ENCODE data around the gene LHFPL5. TPM values are rescaled to one million over a fixed set of nuclear protein-coding genes. Genes with fewer than 3 reads are reported as not detected.

The LHFPL5 gene
- polyA plus RNA-seq, 1 donor (not counting 4 experiments of a cell fraction or from before 2014, with no cell fraction given): not detected

DNA sequence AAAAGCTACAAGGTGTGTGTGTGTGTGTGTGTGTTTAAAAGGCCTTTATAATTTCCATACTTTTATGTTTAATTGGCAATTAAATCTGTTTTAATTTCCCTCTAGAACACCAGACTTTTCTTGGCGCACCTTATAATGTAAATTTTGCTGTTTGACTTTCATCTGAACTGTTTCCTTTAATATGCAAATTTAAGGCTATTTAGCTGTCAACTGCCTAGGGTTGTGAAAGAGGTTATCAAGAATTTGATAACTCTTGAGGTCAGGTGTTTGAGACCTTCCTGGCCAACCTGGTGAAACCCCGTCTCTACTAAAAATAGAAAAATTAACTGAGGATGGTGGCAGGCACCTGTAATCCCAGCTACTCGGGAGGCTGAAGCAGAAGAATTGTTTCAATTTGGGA is 4.0 kb upstream of the LHFPL5 start:
- Histone ChIP-seq H2AFZ (ENCODE audit: control insufficient read depth, low read length) (no peak overlapping the region), H3K4me3 (ENCODE audit: control insufficient read depth in 2 of 3, extremely low read depth in 1 of 3, insufficient read depth in 2 of 3, low read depth in 1 of 3, low read length in 3 of 3) (no peak overlapping the region), H3K9me1 (ENCODE audit: control insufficient read depth, extremely low read depth, insufficient read depth, low read length) (no peaks in the 10 kb centered on the region), H3K4me1 (ENCODE audit: control insufficient read depth, extremely low read depth, insufficient read depth, low read length) (no peaks in the 10 kb centered on the region), H3K27me3 (ENCODE audit: control insufficient read depth, extremely low read depth, insufficient read depth, low read length) (peaks cover 6% of the 10 kb centered on the region), H4K20me1 (ENCODE audit: control insufficient read depth, extremely low read depth, insufficient read depth, low read length) (peaks cover 5% of the 10 kb centered on the region), H3K9me3 (ENCODE audit: control insufficient read depth, low read depth, low read length) (no peaks in the 10 kb centered on the region), H3K36me3 (ENCODE audit: control insufficient read depth in 2 of 2, extremely low read depth in 1 of 2, insufficient read depth in 2 of 2, low read length in 2 of 2) (no peaks in the 10 kb centered on the region), H3K9ac (ENCODE audit: control insufficient read depth, extremely low read depth, insufficient read depth, low read length) (no peak overlapping the region), H3K27ac (ENCODE audit: control insufficient read depth, insufficient read depth, low read length) (no peak overlapping the region), H3K4me2 (ENCODE audit: control insufficient read depth, extremely low read depth, insufficient read depth, low read depth, low read length) (no peak overlapping the region), H3K79me2 (ENCODE audit: control insufficient read depth, insufficient read depth, low read length) (no peaks in the 10 kb centered on the region)
- dilution Hi-C loops (cut with MboI; ENCODE audit: extremely low pct_ligation_motif_present, low sequenced_read_pairs): no loop called here
- no peak for TF ChIP-seq EZH2 (IDR thresholded peaks at IDR 0.05; ENCODE audit: low read length)
- no peak for TF ChIP-seq CTCF (optimal IDR thresholded peaks at IDR 0.05 in 1 of 3, IDR thresholded peaks at IDR 0.05 in 1 of 3, conservative IDR thresholded peaks at IDR 0.05 in 1 of 3; ENCODE audit: extremely low read depth in 1 of 3, insufficient read depth in 2 of 3, low read length in 3 of 3)
- FAIRE-seq (no peak), DNase-seq (ENCODE audit: low read depth, low spot score) (no peak)

- H3K79me2 ChIP-seq (ENCODE audit: control insufficient read depth, insufficient read depth, low read length): no peaks in the 10 kb centered on the region
- H3K27me3 ChIP-seq (ENCODE audit: control insufficient read depth, extremely low read depth, insufficient read depth, low read length): peaks cover 6% of the 10 kb centered on the region
- TF ChIP-seq EZH2 (IDR thresholded peaks at IDR 0.05; ENCODE audit: low read length): no peak
- no peak overlapping the region for H3K4me3 ChIP-seq (ENCODE audit: control insufficient read depth in 2 of 3, extremely low read depth in 1 of 3, insufficient read depth in 2 of 3, low read depth in 1 of 3, low read length in 3 of 3)
- no peak for FAIRE-seq
- no peak overlapping the region for H3K9ac ChIP-seq (ENCODE audit: control insufficient read depth, extremely low read depth, insufficient read depth, low read length)
- no peaks in the 10 kb centered on the region for H3K36me3 ChIP-seq (ENCODE audit: control insufficient read depth in 2 of 2, extremely low read depth in 1 of 2, insufficient read depth in 2 of 2, low read length in 2 of 2)
- H3K4me2 ChIP-seq (ENCODE audit: control insufficient read depth, extremely low read depth, insufficient read depth, low read depth, low read length): no peak overlapping the region
- no peak overlapping the region for H3K27ac ChIP-seq (ENCODE audit: control insufficient read depth, insufficient read depth, low read length)
- H3K9me3 ChIP-seq (ENCODE audit: control insufficient read depth, low read depth, low read length): no peaks in the 10 kb centered on the region
- no peaks in the 10 kb centered on the region for H3K9me1 ChIP-seq (ENCODE audit: control insufficient read depth, extremely low read depth, insufficient read depth, low read length)
- no peak overlapping the region for H2AFZ ChIP-seq (ENCODE audit: control insufficient read depth, low read length)
- no peak for DNase-seq (ENCODE audit: low read depth, low spot score)
- dilution Hi-C loops (cut with MboI; ENCODE audit: extremely low pct_ligation_motif_present, low sequenced_read_pairs): no loop called here
- H3K4me1 ChIP-seq (ENCODE audit: control insufficient read depth, extremely low read depth, insufficient read depth, low read length): peaks cover 7% of the 10 kb centered on the region
- peaks cover 5% of the 10 kb centered on the region for H4K20me1 ChIP-seq (ENCODE audit: control insufficient read depth, extremely low read depth, insufficient read depth, low read length)
These were observed 3.5 kb downstream of the LHFPL5 start for GRCh38 chr6:35808688-35809087.

- no peaks in the 10 kb centered on the region for H3K9me3 ChIP-seq (ENCODE audit: control insufficient read depth, low read depth, low read length)
- no peaks in the 10 kb centered on the region for H3K9me1 ChIP-seq (ENCODE audit: control insufficient read depth, extremely low read depth, insufficient read depth, low read length)
- H3K4me2 ChIP-seq (ENCODE audit: control insufficient read depth, extremely low read depth, insufficient read depth, low read depth, low read length): no peak overlapping the region
- H4K20me1 ChIP-seq (ENCODE audit: control insufficient read depth, extremely low read depth, insufficient read depth, low read length): peaks cover 5% of the 10 kb centered on the region
- H3K27ac ChIP-seq (ENCODE audit: control insufficient read depth, insufficient read depth, low read length): no peak overlapping the region
- no peak overlapping the region for H3K4me3 ChIP-seq (ENCODE audit: control insufficient read depth in 2 of 3, extremely low read depth in 1 of 3, insufficient read depth in 2 of 3, low read depth in 1 of 3, low read length in 3 of 3)
- peaks cover 7% of the 10 kb centered on the region for H3K4me1 ChIP-seq (ENCODE audit: control insufficient read depth, extremely low read depth, insufficient read depth, low read length)
- no peak for TF ChIP-seq EZH2 (IDR thresholded peaks at IDR 0.05; ENCODE audit: low read length)
- TF ChIP-seq CTCF (optimal IDR thresholded peaks at IDR 0.05 in 1 of 3, IDR thresholded peaks at IDR 0.05 in 1 of 3, conservative IDR thresholded peaks at IDR 0.05 in 1 of 3; ENCODE audit: extremely low read depth in 1 of 3, insufficient read depth in 2 of 3, low read length in 3 of 3): no peak
- FAIRE-seq: no peak
- no peak for DNase-seq (ENCODE audit: low read depth, low spot score)
- H3K9ac ChIP-seq (ENCODE audit: control insufficient read depth, extremely low read depth, insufficient read depth, low read length): no peak overlapping the region
- dilution Hi-C loops (cut with MboI; ENCODE audit: extremely low pct_ligation_motif_present, low sequenced_read_pairs): no loop called here
- H3K79me2 ChIP-seq (ENCODE audit: control insufficient read depth, insufficient read depth, low read length): no peaks in the 10 kb centered on the region
- no peak overlapping the region for H2AFZ ChIP-seq (ENCODE audit: control insufficient read depth, low read length)
- no peaks in the 10 kb centered on the region for H3K36me3 ChIP-seq (ENCODE audit: control insufficient read depth in 2 of 2, extremely low read depth in 1 of 2, insufficient read depth in 2 of 2, low read length in 2 of 2)
- H3K27me3 ChIP-seq (ENCODE audit: control insufficient read depth, extremely low read depth, insufficient read depth, low read length): peaks cover 6% of the 10 kb centered on the region
These were observed 4.7 kb downstream of the LHFPL5 start for GRCh38 chr6:35809809-35810208.

All from keratinocyte (primary cell).